H9 (cell line): ENCODE data around the gene SPATA6L. TPM values are rescaled to one million over a fixed set of nuclear protein-coding genes. Genes with fewer than 3 reads are reported as not detected.

Source experiments
- DNase-seq: peaks from one replicate; pipeline ENCODE4 v3.0.0-alpha.2; 2017
- H2AFZ ChIP-seq: one replicate; pipeline ENCODE4 v1.6.1; 2013; ENCODE audit warnings: mild to moderate bottlenecking, low read length, control low read depth, moderate library complexity
- H2AK5ac ChIP-seq: 2 replicates; pipeline ENCODE4 v1.6.1; 2013; ENCODE audit warnings: low read length, control low read depth, mixed read lengths; ENCODE audit not compliant: insufficient read length
- H2BK120ac ChIP-seq: one replicate; pipeline ENCODE4 v1.6.1; 2013; ENCODE audit warnings: low read depth, mild to moderate bottlenecking, low read length, control low read depth, inconsistent platforms; ENCODE audit not compliant: poor library complexity, severe bottlenecking
- H2BK12ac ChIP-seq: 2 replicates; pipeline ENCODE4 v1.6.1; 2013; ENCODE audit warnings: low read length, control low read depth, mixed read lengths, low read depth; ENCODE audit not compliant: insufficient read length
- H2BK15ac ChIP-seq: 2 replicates; pipeline ENCODE4 v1.6.1; 2013; ENCODE audit warnings: low read depth, low read length, control low read depth
- H2BK20ac ChIP-seq: one replicate; pipeline ENCODE4 v1.6.1; 2013; ENCODE audit warnings: low read depth, mild to moderate bottlenecking, low read length, control low read depth, inconsistent platforms; ENCODE audit not compliant: poor library complexity, severe bottlenecking
- H2BK5ac ChIP-seq: 2 replicates; pipeline ENCODE4 v1.6.1; 2013; ENCODE audit warnings: low read length, control low read depth, mixed read lengths; ENCODE audit not compliant: insufficient read length
- H3K14ac ChIP-seq: 2 replicates; pipeline ENCODE4 v1.6.1; 2013; ENCODE audit warnings: low read length, control low read depth; ENCODE audit not compliant: insufficient read depth
- H3K18ac ChIP-seq: 2 replicates; pipeline ENCODE4 v1.6.1; 2013; ENCODE audit warnings: low read depth, mild to moderate bottlenecking, mixed read lengths, low read length, control low read depth; ENCODE audit not compliant: insufficient read length
- H3K23ac ChIP-seq: 2 replicates; pipeline ENCODE4 v1.6.1; 2013; ENCODE audit warnings: low read length, control low read depth, mixed read lengths, low read depth; ENCODE audit not compliant: insufficient read length
- H3K23me2 ChIP-seq: 2 replicates; pipeline ENCODE4 v1.6.1; 2013; ENCODE audit warnings: low read depth, mild to moderate bottlenecking, mixed read lengths, low read length, control low read depth; ENCODE audit not compliant: insufficient read length, poor library complexity, severe bottlenecking
- H3K27ac ChIP-seq: 2 replicates; pipeline ENCODE4 v1.5.1; 2013; ENCODE audit warnings: low read length, control low read depth, mixed read lengths, low read depth; ENCODE audit not compliant: insufficient read length
- H3K27me3 ChIP-seq: 2 replicates; pipeline ENCODE4 v1.6.1; 2013; ENCODE audit warnings: low read length, control low read depth, inconsistent platforms; ENCODE audit not compliant: insufficient read depth
- H3K4ac ChIP-seq: 2 replicates; pipeline ENCODE4 v1.6.1; 2013; ENCODE audit warnings: low read depth, mild to moderate bottlenecking, control low read depth, inconsistent platforms, low read length, moderate library complexity
- H3K4me1 ChIP-seq: 2 replicates; pipeline ENCODE4 v1.6.1; 2013; ENCODE audit warnings: low read length, control low read depth, inconsistent platforms; ENCODE audit not compliant: insufficient read depth
- H3K4me2 ChIP-seq: 2 replicates; pipeline ENCODE4 v1.6.1; 2013; ENCODE audit warnings: low read length, control low read depth, mixed read lengths; ENCODE audit not compliant: insufficient read length, insufficient read depth
- H3K56ac ChIP-seq: 2 replicates; pipeline ENCODE4 v1.6.1; 2013; ENCODE audit warnings: low read depth, mild to moderate bottlenecking, mixed read lengths, low read length, control low read depth; ENCODE audit not compliant: insufficient read length
- H3K79me1 ChIP-seq: 2 replicates; pipeline ENCODE4 v1.6.1; 2013; ENCODE audit warnings: low read depth, mild to moderate bottlenecking, moderate library complexity, low read length, control low read depth, inconsistent platforms; ENCODE audit not compliant: insufficient read depth, poor library complexity, severe bottlenecking
- H3K79me2 ChIP-seq: 2 replicates; pipeline ENCODE4 v1.6.1; 2013; ENCODE audit warnings: low read length, control low read depth, inconsistent platforms; ENCODE audit not compliant: insufficient read depth
- H3K9ac ChIP-seq: 2 replicates; pipeline ENCODE4 v1.6.1; 2013; ENCODE audit warnings: low read length, control low read depth, mixed read lengths; ENCODE audit not compliant: insufficient read length; ENCODE audit errors: extremely low read depth
- H3K9me3 ChIP-seq: one replicate; pipeline ENCODE4 v1.6.1; 2013; ENCODE audit warnings: low read depth, low read length, inconsistent platforms; ENCODE audit not compliant: control insufficient read depth
- H3T11ph ChIP-seq: one replicate; pipeline ENCODE4 v1.6.1; 2013; ENCODE audit warnings: mild to moderate bottlenecking, low read length, control low read depth, inconsistent platforms
- H4K20me1 ChIP-seq: one replicate; pipeline ENCODE4 v1.6.1; 2013; ENCODE audit not compliant: control insufficient read depth, insufficient read length, insufficient read depth
- H4K5ac ChIP-seq: 2 replicates; pipeline ENCODE4 v1.6.1; 2013; ENCODE audit warnings: low read depth, mild to moderate bottlenecking, mixed read lengths, low read length, control low read depth; ENCODE audit not compliant: insufficient read length
- H4K8ac ChIP-seq: replicated peaks from 2 replicates; pipeline ENCODE4 v1.6.1; 2013; ENCODE audit warnings: low read length, control low read depth, mixed read lengths, low read depth; ENCODE audit not compliant: insufficient read length
- H4K91ac ChIP-seq: 2 replicates; pipeline ENCODE4 v1.6.1; 2013; ENCODE audit warnings: low read depth, mild to moderate bottlenecking, moderate library complexity, mixed read lengths, low read length, control low read depth; ENCODE audit not compliant: insufficient read length
- H3K27ac Mint-ChIP-seq, 3 experiments: 2 replicates in 2 of 3; 3 replicates in 1 of 3; pipeline ENCODE4 v1.8.0; 2020 to 2021; ENCODE audit warnings: mixed read lengths in 3 of 3, mild to moderate bottlenecking in 1 of 3, moderate library complexity in 1 of 3
- H3K27me3 Mint-ChIP-seq: 2 replicates; pipeline ENCODE4 v1.8.0; 2021; ENCODE audit warnings: low read depth, mild to moderate bottlenecking, moderate library complexity, mixed read lengths
- H3K36me3 Mint-ChIP-seq, 3 experiments: 2 replicates in 2 of 3; 3 replicates in 1 of 3; pipeline ENCODE4 v1.8.0; 2020 to 2021; ENCODE audit warnings: low read depth in 3 of 3, mixed read lengths in 3 of 3; ENCODE audit not compliant: insufficient read depth in 1 of 3
- H3K4me1 Mint-ChIP-seq, 2 experiments: 2 replicates each; pipeline ENCODE4 v1.8.0; 2020; ENCODE audit warnings: mixed read lengths in 2 of 2
- H3K4me3 Mint-ChIP-seq, 2 experiments: 2 replicates in 1 of 2; 3 replicates in 1 of 2; pipeline ENCODE4 v1.8.0; 2020 to 2021; ENCODE audit warnings: mild to moderate bottlenecking in 2 of 2, mixed read lengths in 2 of 2, moderate library complexity in 1 of 2
- H3K9me3 Mint-ChIP-seq, 2 experiments: 2 replicates in 1 of 2; 3 replicates in 1 of 2; pipeline ENCODE4 v1.8.0; 2020; ENCODE audit warnings: mild to moderate bottlenecking in 2 of 2, mixed read lengths in 2 of 2, moderate library complexity in 1 of 2
- CTCF ChIP-seq: fragments of 200-600 bp; sonication (generic); conservative IDR thresholded peaks from 3 replicates; pipeline ENCODE4 v1.8.0; 2021; ENCODE audit warnings: antibody characterized with exemption, mild to moderate bottlenecking
- WGBS: extraction: QIAGEN DNeasy Blood & Tissue Kit; methylation state at CpG from one replicate; pipeline ENCODE4 v1.1.7; 2013; ENCODE audit warnings: missing lambda C conversion rate, low lambda C conversion rate, mixed read lengths; ENCODE audit not compliant: insufficient read length; ENCODE audit errors: extremely low coverage; 5-methylcytosine and 5-hydroxymethylcytosine counted together
- total RNA-seq: library from RNA; stranded (reverse); gene quantifications from 2 replicates; pipeline ENCODE4 v1.2.1, GENCODE V29; 2021

SPATA6L gene
- total RNA-seq, 1 experiment from 2014 or later, result 0.87 TPM

GRCh38 chr9:4713849-4714248 lies 47.6 kb upstream of the SPATA6L start:
- H4K5ac ChIP-seq, result no peak overlapping the region
- no peaks in the 10 kb centered on the region for H3K9me3 ChIP-seq
- no peak overlapping the region for H4K91ac ChIP-seq
- H4K20me1 ChIP-seq, result no peaks in the 10 kb centered on the region
- no peak overlapping the region for H2BK15ac ChIP-seq
- H2BK5ac ChIP-seq, result no peak overlapping the region
- no peak overlapping the region for H2AFZ ChIP-seq
- Mint-ChIP-seq H3K27me3 (no peaks in the 10 kb centered on the region), H3K9me3 (peaks cover 4 to 6% of the 10 kb centered on the region in 2 experiments; a peak in 3 of 5 replicates), H3K4me3 (no peak overlapping the region), H3K36me3 (peaks cover 14 to 71% (median 25%) of the 10 kb centered on the region in 3 experiments; a peak in 6 of 7 replicates), H3K4me1 (no peaks in the 10 kb centered on the region), H3K27ac (no peak overlapping the region)
- H2BK20ac ChIP-seq, result no peak overlapping the region
- no peaks in the 10 kb centered on the region for H3K79me1 ChIP-seq
- no peak overlapping the region for H3K4ac ChIP-seq
- H2BK120ac ChIP-seq, result no peak overlapping the region
- WGBS, result 94% methylated on average over 3 of the region's 7 CpGs
- no peak overlapping the region for H4K8ac ChIP-seq
- H3T11ph ChIP-seq, result no peak overlapping the region
- no peak overlapping the region for H3K18ac ChIP-seq
- H3K56ac ChIP-seq, result no peak overlapping the region
- H2AK5ac ChIP-seq, result no peak overlapping the region
- H3K79me2 ChIP-seq, result no peaks in the 10 kb centered on the region
- TF ChIP-seq CTCF, result no peak
- no peak overlapping the region for H3K23ac ChIP-seq
- H3K23me2 ChIP-seq, result no peaks in the 10 kb centered on the region
- no peak overlapping the region for H3K4me2 ChIP-seq
- H3K14ac ChIP-seq, result no peak overlapping the region
- H2BK12ac ChIP-seq, result no peak overlapping the region
- DNase-seq, result no peak
- no peaks in the 10 kb centered on the region for H3K27me3 ChIP-seq
- no peaks in the 10 kb centered on the region for H3K4me1 ChIP-seq
- H3K27ac ChIP-seq, result no peak overlapping the region
- H3K9ac ChIP-seq, result no peak overlapping the region
